Adrenal gland (tissue), 12 donors: Measurements from ENCODE around the gene S100G. TPM values are rescaled to one million over a fixed set of nuclear protein-coding genes. Genes with fewer than 3 reads are reported as not detected.

ENCODE experiments used
- DNase-seq, 7 donors: peaks; one replicate each; pipeline ENCODE4 v3.0.0-alpha.2; 2019 to 2020
- H3K27ac ChIP-seq, 5 donors: fragments of 200-600 bp; sonication (generic) in 4 of 5; 1 replicate in 3 of 5; 2 replicates in 2 of 5; pipeline versions ENCODE4 v1.5.1 to v1.8.0; 2016 to 2020; ENCODE audit warnings: mild to moderate bottlenecking in 1 of 5
- H3K27me3 ChIP-seq: fragments of 200-600 bp; 2 replicates; pipeline ENCODE4 v1.8.0; 2021
- H3K36me3 ChIP-seq, 2 donors: fragments of 200-600 bp; replicated peaks in 1 of 2; 1 replicate in 1 of 2; 2 replicates in 1 of 2; pipeline versions ENCODE4 v1.5.1 to v1.8.0; 2018 to 2022
- H3K4me1 ChIP-seq, 2 donors: fragments of 200-600 bp; replicated peaks in 1 of 2; 1 replicate in 1 of 2; 2 replicates in 1 of 2; pipeline versions ENCODE4 v1.5.1 to v1.8.0; 2018 to 2021
- H3K4me3 ChIP-seq, 4 donors: fragments of 200-600 bp; sonication (generic) in 3 of 4; one replicate each; pipeline ENCODE4 v1.5.1; 2016 to 2018
- H3K9me3 ChIP-seq, 3 donors: fragments of 200-600 bp; sonication (generic) in 1 of 3; replicated peaks in 1 of 3; 1 replicate in 2 of 3; 2 replicates in 1 of 3; pipeline versions ENCODE4 v1.5.1 to v1.8.0; 2016 to 2021
- CTCF ChIP-seq, 6 experiments: fragments of 450-650 bp in 4 of 6; fragments of 200-600 bp in 2 of 6; sonication (generic) in 1 of 6; IDR thresholded peaks; 1 replicate in 5 of 6; 2 replicates in 1 of 6; pipeline versions ENCODE4 v1.5.1 to v1.8.0; 2016 to 2021; ENCODE audit warnings: antibody characterized with exemption in 6 of 6, mild to moderate bottlenecking in 2 of 6, moderate library complexity in 1 of 6
- POLR2A ChIP-seq, 2 donors: fragments of 450-650 bp; IDR thresholded peaks; one replicate each; pipeline ENCODE4 v1.6.1; 2017; ENCODE audit warnings: antibody characterized with exemption in 2 of 2, mild to moderate bottlenecking in 2 of 2, moderate library complexity in 1 of 2
- WGBS, 4 donors: extraction: QIAGEN DNeasy Blood & Tissue Kit in 2 of 4; methylation state at CpG; one replicate each; pipeline versions ENCODE4 v1.1.5 to v1.1.7; 2013 to 2017; 5-methylcytosine and 5-hydroxymethylcytosine counted together
- intact Hi-C, 2 donors: fragments of 100-400 bp; cut with DNase I; formaldehyde crosslinking; loops; one replicate each; pipeline versions ENCODE4 v1.14.1 to v1.15.0; 2022 to 2023
- polyA plus RNA-seq, 3 donors: library from polyadenylated mRNA; stranded (reverse); fragments of 200-250 nt in 2 of 3; fragments of 350-450 nt in 1 of 3; fragmentation: Illumina TruSeq in 1 of 3; extraction: RNeasy Lipid Tissue Mini Kit (QIAGEN cat#74804) in 1 of 3; gene quantifications; one replicate each; pipeline ENCODE4 v1.2.3, GENCODE V29; 2013 to 2014
- total RNA-seq, 9 donors: library from RNA; depleted of rRNA in 4 of 9; stranded (reverse); fragments of >200 nt in 4 of 9; fragments of 120-200 nt in 1 of 9; fragmentation: NEBNext Ultra II Directional in 1 of 9; extraction: Animal tissue kit (Norgen Biotek cat#: 25700) in 1 of 9; gene quantifications; one replicate each; pipeline versions ENCODE4 v1.1.0 to v1.2.4, GENCODE V29; 2013 to 2023
- donor health status: healthy with polysubstance abuse.
- donor health status: Bipolar disorder and iron deficiency.
- donor health status: DM: yes; HTN: yes; CAD: no.
- donor health status: DM: no; HTN: no; CAD: no.
- donor health status: DM: no; HTN: no; CAD: no.
- donor health status: DM: yes; HTN: yes; CAD: no.

Gene S100G
- total and polyA plus RNA-seq, 12 donors, result 0.33 to 0.48 TPM; not detected in 10

- intact Hi-C loops, result no loop called here
- Histone ChIP-seq H3K27me3 (peaks cover 5% of the 10 kb centered on the region), H3K4me1 (no peaks in the 10 kb centered on the region), H3K4me3 (no peak overlapping the region), H3K36me3 (no peaks in the 10 kb centered on the region), H3K27ac (no peak overlapping the region), H3K9me3 (no peaks in the 10 kb centered on the region)
- TF ChIP-seq POLR2A (IDR thresholded peaks at IDR 0.05) (no peak), CTCF (IDR thresholded peaks at IDR 0.05) (no peak)
- DNase-seq, result no peak
- 74 to 94% (median 85%) methylated on average over 3 to 4 of the region's 4 CpGs for WGBS, 4 donors
Measured at GRCh38 chrX:16651391-16652024, 1.6 kb downstream of the S100G start.

- peak overlapping the region in 2 of 5 donors; percentile 50 to 67 for H3K27ac ChIP-seq
- 63 to 100% (median 75%) methylated on average over 1 to 7 of the region's 7 CpGs for WGBS, 4 donors
- H3K4me3 ChIP-seq, result no peak overlapping the region
- no peaks in the 10 kb centered on the region for H3K36me3 ChIP-seq
- no peaks in the 10 kb centered on the region for H3K4me1 ChIP-seq
- intact Hi-C loops, result no loop called here
- no peak for TF ChIP-seq CTCF (IDR thresholded peaks at IDR 0.05)
- no peak for TF ChIP-seq POLR2A (IDR thresholded peaks at IDR 0.05)
- no peaks in the 10 kb centered on the region for H3K9me3 ChIP-seq
- DNase-seq, result peak in 5 of 7 donors; percentile 22 to 45 (median 26)
- no peaks in the 10 kb centered on the region for H3K27me3 ChIP-seq
Measured at GRCh38 chrX:16653424-16653823, 3.5 kb downstream of the S100G start.

DNA sequence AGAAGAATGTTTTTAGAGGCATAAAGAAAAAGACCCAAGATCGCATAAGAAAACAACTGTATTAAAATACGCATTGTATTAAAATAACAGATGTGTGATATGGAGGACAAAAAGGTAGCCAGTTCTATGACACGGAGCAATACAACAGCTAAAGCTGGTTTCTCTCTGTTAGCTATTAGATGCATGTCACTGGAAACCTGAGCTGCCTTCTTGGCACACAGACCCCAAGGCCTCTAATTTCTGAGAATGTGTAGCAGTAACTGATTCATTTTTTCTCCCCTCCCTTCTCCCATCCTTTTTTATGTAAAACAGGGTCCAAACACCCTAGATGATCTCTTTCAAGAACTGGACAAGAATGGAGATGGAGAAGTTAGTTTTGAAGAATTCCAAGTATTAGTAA is 4.1 kb downstream of the S100G start:
- no peaks in the 10 kb centered on the region for H3K4me1 ChIP-seq
- 63 to 68% (median 64%) methylated on average over 3 of the region's 3 CpGs for WGBS, 4 donors
- no peaks in the 10 kb centered on the region for H3K27me3 ChIP-seq
- H3K9me3 ChIP-seq, result no peaks in the 10 kb centered on the region
- intact Hi-C loops, result no loop called here
- peak in 4 of 7 donors; percentile 21 to 43 (median 29) for DNase-seq
- no peaks in the 10 kb centered on the region for H3K36me3 ChIP-seq
- H3K27ac ChIP-seq, result peak overlapping the region in 2 of 5 donors; percentile 50 to 67
- H3K4me3 ChIP-seq, result no peak overlapping the region
- TF ChIP-seq CTCF (IDR thresholded peaks at IDR 0.05) (no peak), POLR2A (IDR thresholded peaks at IDR 0.05) (no peak)

GRCh38 chrX:16658284-16658683 is 8.3 kb downstream of the S100G start:
- no peak overlapping the region for H3K4me3 ChIP-seq
- H3K27me3 ChIP-seq, result no peaks in the 10 kb centered on the region
- DNase-seq, result no peak
- H3K36me3 ChIP-seq, result no peaks in the 10 kb centered on the region
- H3K9me3 ChIP-seq, result no peaks in the 10 kb centered on the region
- 79 to 95% (median 90%) methylated on average over 2 of the region's 2 CpGs for WGBS, 4 donors
- intact Hi-C loops, result no loop called here
- H3K4me1 ChIP-seq, result no peaks in the 10 kb centered on the region
- H3K27ac ChIP-seq, result no peak overlapping the region
- no peak for TF ChIP-seq CTCF (IDR thresholded peaks at IDR 0.05)
- no peak for TF ChIP-seq POLR2A (IDR thresholded peaks at IDR 0.05)
